ENCODE measurements around the gene TMEM208.

- no peak for TF ChIP-seq CTCF (IDR thresholded peaks at IDR 0.05; ENCODE audit: poor library complexity)
- no peak for TF ChIP-seq EZH2phosphoT487 (IDR thresholded peaks at IDR 0.05; ENCODE audit: low read depth, severe bottlenecking, unreplicated experiment)
Observed at GRCh38 chr16:67264277-67264676, 37.3 kb downstream of the TMEM208 start.

Data from hepatocyte (in vitro differentiated cells).